ENCODE results near the gene TRABD2B.

TRABD2B gene

GRCh38 chr1:47997289-47998200, at the start of gene TRABD2B:
Gene TRABD2B (minus strand): TSS chr1:47997385.
- peak; percentile 87 for DNase-seq

GRCh38 chr1:48044311-48044710, 47.1 kb upstream of the TRABD2B start:
- no peak for DNase-seq

GRCh38 chr1:48043622-48044021, 46.4 kb upstream of the TRABD2B start:
- DNase-seq: no peak

GRCh38 chr1:48040154-48040553, 43.0 kb upstream of the TRABD2B start:
- no peak for DNase-seq

- DNase-seq: no peak
Measured at GRCh38 chr1:48039088-48040054, 42.2 kb upstream of the TRABD2B start.

- DNase-seq: no peak
Measured at GRCh38 chr1:48038270-48038767, 41.1 kb upstream of the TRABD2B start.

GRCh38 chr1:48036710-48037355, 39.6 kb upstream of the TRABD2B start:
- no peak for DNase-seq

GRCh38 chr1:48035371-48036141, 38.4 kb upstream of the TRABD2B start:
- DNase-seq: no peak

GRCh38 chr1:48033495-48034045, 36.4 kb upstream of the TRABD2B start:
- DNase-seq: no peak

GRCh38 chr1:48031676-48032075, 34.5 kb upstream of the TRABD2B start:
- no peak for DNase-seq

- DNase-seq: no peak
Measured at GRCh38 chr1:48030696-48031365, 33.6 kb upstream of the TRABD2B start.

- DNase-seq: no peak
Measured at GRCh38 chr1:48030211-48030610, 33.0 kb upstream of the TRABD2B start.

- no peak for DNase-seq
Measured at GRCh38 chr1:48028218-48029069, 31.3 kb upstream of the TRABD2B start.

GRCh38 chr1:48027533-48027835, 30.3 kb upstream of the TRABD2B start:
- no peak for DNase-seq

- DNase-seq: no peak
Measured at GRCh38 chr1:48026701-48027532, 29.7 kb upstream of the TRABD2B start.

- DNase-seq: no peak
Measured at GRCh38 chr1:48026275-48026674, 29.1 kb upstream of the TRABD2B start.

GRCh38 chr1:48025076-48025475, 27.9 kb upstream of the TRABD2B start:
- DNase-seq: no peak

- no peak for DNase-seq
Measured at GRCh38 chr1:48023488-48023887, 26.3 kb upstream of the TRABD2B start.

- no peak for DNase-seq
Measured at GRCh38 chr1:48022306-48022705, 25.1 kb upstream of the TRABD2B start.

All from activated effector memory CD4-positive, alpha-beta T cell treated with anti-CD3 and anti-CD28 coated beads, Interleukin-2, amount 50 U/mL, for 16 hours (primary cell).